Measurements from ENCODE around the gene ERMN.

The ERMN gene

DNA sequence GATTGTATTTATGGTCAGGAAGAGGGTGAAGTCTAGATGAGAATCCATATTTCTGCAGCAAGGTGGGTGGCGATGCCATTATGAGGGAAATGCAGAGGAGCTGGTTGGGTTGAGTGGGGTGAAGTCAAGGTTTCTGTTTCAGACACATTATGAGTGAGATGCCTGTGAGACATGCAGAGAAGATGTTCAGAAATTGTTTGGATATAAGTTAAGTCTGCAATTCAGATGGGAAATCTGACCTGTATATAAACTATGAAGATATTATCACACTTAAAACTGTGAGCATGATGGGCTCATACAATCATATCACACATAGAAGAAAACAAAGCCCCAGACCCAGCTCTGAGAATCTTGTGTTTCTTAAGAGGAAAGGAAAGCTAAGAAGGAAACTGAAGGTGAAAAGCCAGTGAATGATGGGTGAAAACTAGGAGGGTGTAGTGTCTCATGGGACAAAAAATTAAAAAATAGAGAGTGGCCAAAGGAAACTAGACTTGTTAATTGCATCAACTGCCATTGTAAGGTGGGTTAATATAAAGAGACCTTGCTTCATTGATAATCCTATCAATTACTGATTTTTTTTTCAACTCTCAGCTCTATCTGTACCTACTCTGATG lies 53.9 kb downstream of the ERMN start:
- ATAC-seq (replicated peaks; ENCODE audit: extremely low read depth, poor library complexity, severe bottlenecking) (no peak), DNase-seq (ENCODE audit: low spot score in 2 of 2) (no peak)
- H3K4me3 Mint-ChIP-seq, result no peak overlapping the region
- H3K9me3 Mint-ChIP-seq, result no peaks in the 10 kb centered on the region
- no peaks in the 10 kb centered on the region for H3K4me1 Mint-ChIP-seq
- H3K36me3 Mint-ChIP-seq (ENCODE audit: insufficient read depth), result peaks cover 2% of the 10 kb centered on the region
- H3K27me3 Mint-ChIP-seq, result peaks cover 30% of the 10 kb centered on the region
- H3K27ac Mint-ChIP-seq (ENCODE audit: low read depth), result no peak overlapping the region

DNA sequence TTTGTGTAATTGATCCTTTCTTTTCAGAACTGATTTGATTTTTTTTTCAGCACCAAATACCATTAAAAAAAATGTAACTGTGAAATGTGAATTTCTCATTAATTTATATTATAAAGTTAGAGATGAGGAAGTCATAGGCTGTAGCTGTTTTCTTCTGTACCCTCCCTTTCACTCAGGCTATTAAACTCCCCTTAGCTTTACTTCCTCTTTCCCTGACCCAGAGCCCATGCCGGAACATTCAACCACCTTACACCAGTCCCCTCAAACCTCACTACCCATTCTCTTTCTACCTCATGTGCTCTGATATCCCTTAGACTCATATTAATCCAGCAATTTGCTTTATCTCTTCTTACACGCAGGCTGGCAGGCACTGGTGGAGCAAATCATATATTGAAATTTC lies 55.7 kb downstream of the ERMN start:
- DNase-seq (ENCODE audit: low spot score in 2 of 2) (no peak), ATAC-seq (replicated peaks; ENCODE audit: extremely low read depth, poor library complexity, severe bottlenecking) (no peak)
- Mint-ChIP-seq H3K9me3 (no peaks in the 10 kb centered on the region), H3K4me1 (no peaks in the 10 kb centered on the region), H3K27ac (ENCODE audit: low read depth) (no peak overlapping the region), H3K4me3 (no peak overlapping the region), H3K36me3 (ENCODE audit: insufficient read depth) (no peaks in the 10 kb centered on the region), H3K27me3 (peaks cover 19% of the 10 kb centered on the region)

DNA sequence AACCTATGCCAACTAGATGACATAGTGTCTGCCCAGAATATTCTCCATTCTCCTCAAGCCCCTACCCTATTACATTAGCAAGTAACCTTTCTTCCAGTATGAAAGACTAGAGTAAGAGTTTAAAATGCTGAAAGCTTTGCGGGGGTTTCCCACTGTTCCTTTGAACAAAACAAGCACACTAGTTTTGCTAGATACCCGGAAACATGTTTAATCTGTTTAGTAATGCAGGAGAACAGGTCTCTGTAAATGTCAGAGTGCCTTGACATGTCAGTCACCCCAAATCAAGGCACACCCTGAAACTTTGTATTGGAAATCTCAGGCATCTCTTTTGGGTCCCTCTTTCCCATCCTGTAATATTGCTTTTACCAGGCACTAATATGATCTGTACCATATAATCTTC lies 56.6 kb downstream of the ERMN start:
- H3K4me1 Mint-ChIP-seq, result no peaks in the 10 kb centered on the region
- peaks cover 10% of the 10 kb centered on the region for H3K27me3 Mint-ChIP-seq
- H3K27ac Mint-ChIP-seq (ENCODE audit: low read depth), result no peak overlapping the region
- ATAC-seq (replicated peaks; ENCODE audit: extremely low read depth, poor library complexity, severe bottlenecking) (no peak), DNase-seq (ENCODE audit: low spot score in 2 of 2) (no peak)
- H3K36me3 Mint-ChIP-seq (ENCODE audit: insufficient read depth), result no peaks in the 10 kb centered on the region
- H3K4me3 Mint-ChIP-seq, result no peak overlapping the region
- H3K9me3 Mint-ChIP-seq, result no peaks in the 10 kb centered on the region

Data from central memory CD8-positive, alpha-beta T cell (primary cell).